ENCODE measurements around the gene GTF2F2.
"Not testable (repeated sequence)": the region's sequence is repeated elsewhere in the genome, so short reads cannot be mapped to it uniquely, and the experiment has no call there.

The GTF2F2 gene

DNA sequence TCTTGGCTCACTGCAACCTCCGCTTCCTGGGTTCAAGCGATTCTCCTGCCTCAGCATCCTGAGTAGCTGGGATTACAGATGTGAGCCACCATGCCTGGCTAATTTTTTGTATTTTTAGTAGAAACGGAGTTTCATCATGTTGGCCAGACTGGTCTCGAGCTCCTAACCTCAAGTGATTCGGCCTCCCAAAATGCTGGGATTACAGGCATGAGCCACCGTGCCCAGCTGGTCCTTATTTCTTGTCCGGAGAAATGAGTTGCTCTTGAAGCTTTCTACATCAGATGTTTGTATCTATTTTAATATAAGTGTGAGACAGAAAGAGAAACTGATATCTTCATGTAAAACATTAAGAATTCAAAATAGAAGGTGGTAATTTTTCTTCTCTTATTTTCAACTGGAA lies 124.4 kb downstream of the GTF2F2 start:
- not testable (repeated sequence) for DNase-seq (ENCODE audit: low read depth, low spot score)

DNA sequence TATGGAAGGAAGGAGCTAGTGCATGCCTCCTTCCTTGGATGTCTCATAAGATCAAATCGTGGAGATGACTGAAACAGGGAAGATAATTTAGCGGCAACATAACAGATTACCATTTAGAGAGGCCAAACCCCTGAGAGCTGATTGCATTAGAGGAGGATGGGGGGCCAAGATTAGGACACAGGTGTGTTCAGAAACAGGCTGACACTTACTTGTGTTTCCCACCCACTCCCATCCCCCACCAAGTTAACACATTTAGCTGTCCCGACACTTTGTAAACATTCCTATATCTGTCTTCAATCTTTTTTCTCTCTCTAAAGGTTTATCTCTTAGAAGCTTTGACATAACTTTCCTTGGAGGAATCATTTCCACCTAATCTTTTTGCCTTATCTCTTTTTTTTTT lies 129.4 kb downstream of the GTF2F2 start:
- DNase-seq (ENCODE audit: low read depth, low spot score) = no peak

GRCh38 chr13:45254396-45254795 lies 134.1 kb downstream of the GTF2F2 start:
- no peak for DNase-seq (ENCODE audit: low read depth, low spot score)

GRCh38 chr13:45255247-45255987 lies 135.1 kb downstream of the GTF2F2 start:
- no peak for DNase-seq (ENCODE audit: low read depth, low spot score)

DNA sequence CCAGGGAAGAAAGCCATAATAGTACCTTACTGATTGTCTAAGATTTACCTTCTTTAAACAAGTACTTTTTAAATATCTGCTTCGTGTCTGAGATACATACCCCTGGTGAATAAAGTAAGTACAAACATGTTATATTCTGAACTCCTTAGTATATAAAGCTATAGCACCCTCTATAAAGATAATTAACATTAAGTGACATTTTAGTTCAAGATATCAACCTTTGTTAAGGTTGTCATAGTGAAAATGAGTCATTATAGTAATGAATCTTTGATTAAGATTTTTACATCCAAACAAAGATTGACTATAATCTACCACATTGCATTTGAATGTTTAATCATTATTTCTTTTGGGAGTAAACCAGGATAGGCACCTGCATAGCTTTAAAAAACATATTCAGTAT lies 135.9 kb downstream of the GTF2F2 start:
- no peak for DNase-seq (ENCODE audit: low read depth, low spot score)

- DNase-seq (ENCODE audit: low read depth, low spot score) = no peak
Measured at GRCh38 chr13:45257638-45258333, 137.5 kb downstream of the GTF2F2 start.

DNA sequence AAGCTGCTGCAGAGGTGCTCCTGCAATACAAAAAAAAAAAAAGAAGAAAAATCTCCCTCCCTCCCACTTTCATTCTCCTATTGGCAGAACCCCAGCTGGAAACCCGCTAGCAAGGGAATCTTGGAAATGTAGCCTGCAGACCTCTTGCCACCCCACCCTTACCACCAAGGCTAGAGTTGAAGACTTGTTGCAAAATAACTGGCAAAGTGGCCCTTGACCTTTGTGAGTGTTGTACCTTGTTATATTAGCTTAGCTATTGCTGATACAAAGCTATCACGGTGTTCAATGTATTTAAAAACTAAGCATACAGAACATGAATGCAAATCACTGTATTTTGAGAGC lies 138.0 kb downstream of the GTF2F2 start:
- DNase-seq (ENCODE audit: low read depth, low spot score) = no peak

- no peak for DNase-seq (ENCODE audit: low read depth, low spot score)
Measured at GRCh38 chr13:45267215-45267614, 146.9 kb downstream of the GTF2F2 start.

DNA sequence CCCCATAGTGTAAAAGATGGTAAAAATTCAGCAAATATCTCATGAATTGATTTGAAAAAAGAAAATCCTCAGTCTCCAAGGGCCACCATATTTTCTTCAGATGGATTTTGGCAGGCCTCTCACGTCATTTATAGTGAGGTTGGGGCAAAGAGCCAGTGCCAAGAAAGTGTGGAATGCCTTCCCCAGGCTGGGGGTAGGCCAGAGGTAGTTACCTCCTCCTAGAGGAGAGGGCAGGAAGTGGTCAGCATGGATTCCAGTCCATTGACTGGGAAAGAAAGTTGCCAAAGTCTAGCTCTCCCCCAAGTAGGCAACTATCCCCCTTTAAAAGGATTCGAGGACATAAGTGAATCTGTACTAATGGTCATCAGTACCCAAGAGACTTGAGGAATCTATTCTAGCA lies 148.9 kb downstream of the GTF2F2 start:
- DNase-seq (ENCODE audit: low read depth, low spot score) = no peak

- no peak for DNase-seq (ENCODE audit: low read depth, low spot score)
Measured at GRCh38 chr13:45276913-45277312, 156.6 kb downstream of the GTF2F2 start.

DNA sequence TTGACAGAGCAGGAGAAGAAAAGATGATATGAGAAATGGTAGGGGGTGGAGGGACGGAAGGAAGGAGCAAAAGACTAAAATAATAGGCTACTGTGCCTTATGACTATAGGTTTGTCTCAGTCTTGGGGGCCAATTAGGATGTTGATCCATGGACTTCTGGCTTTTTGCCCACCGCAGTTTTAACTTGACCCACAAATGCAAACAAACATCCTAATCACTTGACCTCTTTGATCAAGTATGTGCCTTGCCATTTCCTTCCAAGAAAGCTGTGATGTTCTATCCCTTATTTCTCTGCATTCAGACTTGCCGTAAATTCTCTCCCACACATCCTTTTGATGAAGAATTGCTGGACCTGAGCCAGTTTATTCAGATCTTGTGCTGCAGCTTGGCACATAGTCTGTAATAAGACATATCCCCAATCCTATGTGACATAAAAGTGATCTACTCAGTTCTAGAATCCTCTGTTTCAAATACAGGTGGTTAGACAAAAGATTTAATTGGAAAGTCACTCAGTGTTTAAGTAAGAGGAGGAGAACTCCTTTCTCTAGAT lies 157.9 kb downstream of the GTF2F2 start:
- DNase-seq (ENCODE audit: low read depth, low spot score) = no peak

DNA sequence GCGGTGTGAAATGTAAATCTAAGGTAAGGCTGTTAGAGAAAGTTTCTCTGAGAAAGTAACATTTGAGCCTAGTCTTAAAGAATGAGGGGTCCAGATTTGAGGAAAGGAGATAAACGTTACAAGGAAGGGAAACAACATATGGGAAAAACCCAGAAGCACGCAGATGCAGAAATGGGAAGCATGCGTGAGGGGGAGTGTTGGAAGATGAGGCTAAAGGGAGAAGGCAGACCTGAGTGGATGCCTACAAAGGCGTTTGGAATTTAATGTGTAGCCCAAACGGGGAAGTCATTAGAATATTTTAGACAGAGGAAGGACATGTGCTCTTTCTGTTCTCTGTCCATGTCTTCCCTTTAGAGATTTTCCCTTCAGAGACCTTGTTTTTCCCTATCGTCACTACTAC lies 159.7 kb downstream of the GTF2F2 start:
- no peak for DNase-seq (ENCODE audit: low read depth, low spot score)

GRCh38 chr13:45280751-45281634 lies 160.7 kb downstream of the GTF2F2 start:
- no peak for DNase-seq (ENCODE audit: low read depth, low spot score)

GRCh38 chr13:45282994-45283393 lies 162.7 kb downstream of the GTF2F2 start:
- DNase-seq (ENCODE audit: low read depth, low spot score) = no peak

- DNase-seq (ENCODE audit: low read depth, low spot score) = no peak
Measured at GRCh38 chr13:45289936-45290563, 169.7 kb downstream of the GTF2F2 start.

DNA sequence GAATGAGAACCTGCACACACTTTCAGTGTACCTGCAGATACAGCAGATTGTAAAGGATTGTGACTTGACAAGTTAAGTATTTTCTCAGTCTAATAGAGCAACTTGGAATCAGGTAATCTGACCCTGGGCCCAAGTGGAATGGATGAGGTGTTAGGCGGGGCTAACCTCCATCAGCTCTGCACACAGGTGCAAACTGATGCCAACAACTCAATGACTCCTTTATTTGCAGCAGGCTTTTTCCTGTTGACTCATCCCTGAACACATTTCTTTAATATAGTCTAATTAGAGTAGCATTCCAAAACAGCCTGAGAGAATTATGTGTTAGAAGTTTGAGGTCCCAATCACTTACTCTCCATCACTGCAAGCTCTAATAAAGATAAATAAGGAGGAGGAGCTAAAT lies 171.9 kb downstream of the GTF2F2 start:
- DNase-seq (ENCODE audit: low read depth, low spot score) = no peak

- DNase-seq (ENCODE audit: low read depth, low spot score) = no peak
Measured at GRCh38 chr13:45295536-45295935, 175.2 kb downstream of the GTF2F2 start.

- no peak for DNase-seq (ENCODE audit: low read depth, low spot score)
Measured at GRCh38 chr13:45296259-45296658, 175.9 kb downstream of the GTF2F2 start.

GRCh38 chr13:45297456-45298205 lies 177.3 kb downstream of the GTF2F2 start:
- DNase-seq (ENCODE audit: low read depth, low spot score) = no peak

- DNase-seq (ENCODE audit: low read depth, low spot score) = no peak
Measured at GRCh38 chr13:45298206-45298505, 177.8 kb downstream of the GTF2F2 start.

GRCh38 chr13:45298550-45298949 lies 178.2 kb downstream of the GTF2F2 start:
- not testable (repeated sequence) for DNase-seq (ENCODE audit: low read depth, low spot score)
